Lower lobe of right lung (tissue), 2 donors: ENCODE measurements around the gene NFATC1. TPM values are rescaled to one million over a fixed set of nuclear protein-coding genes. Genes with fewer than 3 reads are reported as not detected.
A peak's percentile ranks its signal among the peaks of the same experiment; 100 is the strongest.

Experiments
- ATAC-seq, 2 donors: fragments of 200-7000 bp; cut with Tn5 transposase; one replicate each; pipeline ENCODE4 v1.9.1; 2020 to 2022; ENCODE audit warnings: mild to moderate bottlenecking in 2 of 2, moderate library complexity in 2 of 2
- DNase-seq: peaks from one replicate; pipeline ENCODE4 v3.0.0-alpha.2; 2020
- H3K27ac ChIP-seq: fragments of 200-600 bp; one replicate; pipeline ENCODE4 v1.8.0; 2022
- H3K27me3 ChIP-seq: fragments of 200-600 bp; one replicate; pipeline ENCODE4 v1.8.0; 2022; ENCODE audit warnings: low read depth
- H3K36me3 ChIP-seq: fragments of 200-600 bp; one replicate; pipeline ENCODE4 v1.8.0; 2022; ENCODE audit warnings: mild to moderate bottlenecking
- H3K4me1 ChIP-seq: fragments of 200-600 bp; one replicate; pipeline ENCODE4 v1.8.0; 2022
- H3K4me3 ChIP-seq: fragments of 200-600 bp; one replicate; pipeline ENCODE4 v1.8.0; 2022; ENCODE audit warnings: mild to moderate bottlenecking
- H3K9me3 ChIP-seq: fragments of 200-600 bp; one replicate; pipeline ENCODE4 v1.8.0; 2022
- intact Hi-C: fragments of 100-400 bp; cut with DNase I; formaldehyde crosslinking; loops from one replicate; pipeline ENCODE4 v1.11.0; 2022
- total RNA-seq: library from RNA; stranded (reverse); fragmentation: NEBNext Ultra II Directional; extraction: Animal tissue kit (Norgen Biotek cat#: 25700); gene quantifications from one replicate; pipeline ENCODE4 v1.2.1, GENCODE V29; 2021
- TF ChIP-seq, protein P1 (sequence below): fragments of 200-600 bp; IDR thresholded peaks from one replicate; pipeline ENCODE4 v1.8.0; 2022; ENCODE audit warnings: antibody characterized with exemption, mild to moderate bottlenecking
- donor health status: DM: no; HTN: yes; CAD: no; lungs with severe emphysema.

The NFATC1 gene
- total RNA-seq, 1 donor from 2014 or later, result 21.4 TPM

GRCh38 chr18:79472176-79472575, 76.4 kb downstream of the NFATC1 start:
- TF ChIP-seq, protein P1, sequence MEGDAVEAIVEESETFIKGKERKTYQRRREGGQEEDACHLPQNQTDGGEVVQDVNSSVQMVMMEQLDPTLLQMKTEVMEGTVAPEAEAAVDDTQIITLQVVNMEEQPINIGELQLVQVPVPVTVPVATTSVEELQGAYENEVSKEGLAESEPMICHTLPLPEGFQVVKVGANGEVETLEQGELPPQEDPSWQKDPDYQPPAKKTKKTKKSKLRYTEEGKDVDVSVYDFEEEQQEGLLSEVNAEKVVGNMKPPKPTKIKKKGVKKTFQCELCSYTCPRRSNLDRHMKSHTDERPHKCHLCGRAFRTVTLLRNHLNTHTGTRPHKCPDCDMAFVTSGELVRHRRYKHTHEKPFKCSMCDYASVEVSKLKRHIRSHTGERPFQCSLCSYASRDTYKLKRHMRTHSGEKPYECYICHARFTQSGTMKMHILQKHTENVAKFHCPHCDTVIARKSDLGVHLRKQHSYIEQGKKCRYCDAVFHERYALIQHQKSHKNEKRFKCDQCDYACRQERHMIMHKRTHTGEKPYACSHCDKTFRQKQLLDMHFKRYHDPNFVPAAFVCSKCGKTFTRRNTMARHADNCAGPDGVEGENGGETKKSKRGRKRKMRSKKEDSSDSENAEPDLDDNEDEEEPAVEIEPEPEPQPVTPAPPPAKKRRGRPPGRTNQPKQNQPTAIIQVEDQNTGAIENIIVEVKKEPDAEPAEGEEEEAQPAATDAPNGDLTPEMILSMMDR, result no peak
- Histone ChIP-seq H3K4me3 (no peak overlapping the region), H3K36me3 (peaks cover 44% of the 10 kb centered on the region), H3K4me1 (no peaks in the 10 kb centered on the region), H3K27ac (no peak overlapping the region), H3K9me3 (no peaks in the 10 kb centered on the region), H3K27me3 (no peaks in the 10 kb centered on the region)
- no peak for DNase-seq
- ATAC-seq, result peak in 1 of 2 donors; percentile 24
- intact Hi-C loops, result no loop called here

GRCh38 chr18:79472946-79473345, 77.2 kb downstream of the NFATC1 start:
- DNase-seq (no peak), ATAC-seq (no peak)
- no peak overlapping the region for H3K4me3 ChIP-seq
- no peak overlapping the region for H3K27ac ChIP-seq
- TF ChIP-seq, protein P1, result no peak
- peaks cover 38% of the 10 kb centered on the region for H3K36me3 ChIP-seq
- H3K27me3 ChIP-seq, result no peaks in the 10 kb centered on the region
- H3K9me3 ChIP-seq, result no peaks in the 10 kb centered on the region
- intact Hi-C loops, result no loop called here
- H3K4me1 ChIP-seq, result no peaks in the 10 kb centered on the region

- no peaks in the 10 kb centered on the region for H3K27me3 ChIP-seq
- TF ChIP-seq, protein P1, result no peak
- H3K4me1 ChIP-seq, result no peaks in the 10 kb centered on the region
- peaks cover 7% of the 10 kb centered on the region for H3K36me3 ChIP-seq
- H3K4me3 ChIP-seq, result no peak overlapping the region
- ATAC-seq (peak in 1 of 2 donors; percentile 8), DNase-seq (peak; percentile 26)
- intact Hi-C loops, result no loop called here
- no peak overlapping the region for H3K27ac ChIP-seq
- no peaks in the 10 kb centered on the region for H3K9me3 ChIP-seq
These were observed 80.5 kb downstream of the NFATC1 start for GRCh38 chr18:79476031-79476917.

DNA sequence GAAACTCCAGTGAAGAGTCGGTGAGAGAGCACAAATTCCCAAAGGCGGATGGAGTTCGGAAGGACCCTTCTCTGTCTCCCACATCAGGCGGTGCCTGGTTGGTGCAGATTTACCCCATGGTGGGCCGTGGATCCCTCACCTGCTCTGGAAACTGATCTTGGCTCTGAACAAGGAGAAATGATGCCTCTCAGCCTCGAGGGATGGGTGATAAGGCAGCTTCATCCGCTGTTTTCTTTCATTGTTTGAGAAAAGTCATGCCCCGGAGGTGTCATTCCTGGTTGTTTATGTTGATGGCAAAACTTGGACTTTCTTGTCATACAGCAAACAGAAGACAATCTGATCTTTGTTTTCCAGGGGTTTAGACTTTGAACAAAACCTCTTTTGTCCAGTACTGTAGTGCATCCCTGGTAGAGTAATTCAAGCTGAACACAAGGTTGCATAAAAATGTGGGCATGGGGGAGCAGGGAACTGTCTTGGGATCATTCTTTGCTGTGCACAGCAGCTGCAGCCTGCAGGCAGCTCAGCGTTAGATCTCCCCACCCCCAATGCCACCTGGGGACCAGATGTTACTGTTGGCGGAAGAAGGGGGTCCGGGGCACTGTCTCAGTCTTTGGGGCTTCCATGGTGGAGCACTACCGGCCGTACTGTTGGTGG, 81.3 kb downstream of the NFATC1 start:
- Histone ChIP-seq H3K27me3 (no peaks in the 10 kb centered on the region), H3K4me3 (no peak overlapping the region), H3K4me1 (no peaks in the 10 kb centered on the region), H3K9me3 (no peaks in the 10 kb centered on the region), H3K27ac (no peak overlapping the region), H3K36me3 (peaks cover 5% of the 10 kb centered on the region)
- ATAC-seq (no peak), DNase-seq (no peak)
- intact Hi-C loops, result no loop called here
- TF ChIP-seq, protein P1, result no peak

DNA sequence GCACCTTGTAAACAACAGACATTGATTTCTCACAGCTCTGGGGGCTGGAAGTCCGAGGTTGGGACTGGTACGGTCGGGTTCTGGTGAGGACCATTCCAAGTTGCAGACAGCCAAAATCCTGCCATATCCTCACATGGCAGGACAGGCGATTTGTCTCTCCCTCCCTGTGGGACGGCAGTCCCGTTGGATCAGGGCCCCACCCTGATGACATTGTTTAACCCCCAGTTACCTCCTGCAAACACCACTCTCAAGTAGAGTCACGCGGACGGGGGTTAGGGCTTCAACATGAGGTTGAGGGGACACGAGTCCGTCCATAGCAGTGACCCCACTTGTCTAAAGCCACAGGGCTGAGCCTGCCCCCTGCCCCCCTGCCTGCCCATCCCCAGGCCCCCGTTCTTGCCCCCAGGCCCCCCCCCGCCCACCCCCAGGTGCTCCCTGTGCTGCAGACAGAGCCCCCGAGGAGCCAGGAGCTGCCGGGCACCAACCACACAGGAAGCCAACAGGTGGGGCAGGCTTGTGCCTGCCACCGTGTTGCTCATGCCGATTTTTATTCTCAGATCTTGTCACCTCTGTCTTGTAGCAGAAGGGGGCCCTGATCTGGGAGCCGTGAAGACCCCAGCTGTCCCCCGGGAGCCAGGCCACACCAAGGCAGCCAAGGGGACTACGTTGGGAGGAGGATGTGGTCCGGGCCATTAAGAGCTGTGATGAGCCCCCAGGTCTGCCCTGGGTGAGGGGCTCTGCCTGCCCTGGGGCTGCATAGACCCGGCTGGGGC, 82.2 kb downstream of the NFATC1 start:
- Histone ChIP-seq H3K27ac (no peak overlapping the region), H3K27me3 (no peaks in the 10 kb centered on the region), H3K4me3 (no peak overlapping the region), H3K36me3 (peaks cover 5% of the 10 kb centered on the region), H3K4me1 (no peaks in the 10 kb centered on the region), H3K9me3 (no peaks in the 10 kb centered on the region)
- DNase-seq, result no peak
- intact Hi-C loops, result no loop called here
- TF ChIP-seq, protein P1, result no peak
- ATAC-seq, result no peak
